ENCODE data around the gene GABRP.

DNA sequence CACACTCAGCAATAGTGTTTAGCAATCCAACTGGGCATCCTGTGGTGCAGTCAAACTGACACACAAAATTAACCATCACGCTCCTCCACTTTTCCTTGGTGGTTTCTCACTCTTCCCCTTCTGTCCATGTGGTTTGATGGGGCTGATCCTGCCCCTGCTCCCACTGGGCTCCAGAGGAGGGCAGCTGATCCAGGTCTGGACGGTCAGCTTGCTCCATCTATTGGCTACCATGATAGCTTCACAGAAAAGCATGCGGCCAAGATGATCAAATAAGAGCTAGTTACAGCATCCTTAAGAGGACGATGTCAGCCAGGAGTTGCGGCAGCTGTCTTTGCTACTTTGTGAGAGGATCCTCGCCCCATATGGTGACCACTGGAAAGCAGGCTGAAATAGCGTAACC is 48.7 kb downstream of the GABRP start:
- TF ChIP-seq, protein P1, sequence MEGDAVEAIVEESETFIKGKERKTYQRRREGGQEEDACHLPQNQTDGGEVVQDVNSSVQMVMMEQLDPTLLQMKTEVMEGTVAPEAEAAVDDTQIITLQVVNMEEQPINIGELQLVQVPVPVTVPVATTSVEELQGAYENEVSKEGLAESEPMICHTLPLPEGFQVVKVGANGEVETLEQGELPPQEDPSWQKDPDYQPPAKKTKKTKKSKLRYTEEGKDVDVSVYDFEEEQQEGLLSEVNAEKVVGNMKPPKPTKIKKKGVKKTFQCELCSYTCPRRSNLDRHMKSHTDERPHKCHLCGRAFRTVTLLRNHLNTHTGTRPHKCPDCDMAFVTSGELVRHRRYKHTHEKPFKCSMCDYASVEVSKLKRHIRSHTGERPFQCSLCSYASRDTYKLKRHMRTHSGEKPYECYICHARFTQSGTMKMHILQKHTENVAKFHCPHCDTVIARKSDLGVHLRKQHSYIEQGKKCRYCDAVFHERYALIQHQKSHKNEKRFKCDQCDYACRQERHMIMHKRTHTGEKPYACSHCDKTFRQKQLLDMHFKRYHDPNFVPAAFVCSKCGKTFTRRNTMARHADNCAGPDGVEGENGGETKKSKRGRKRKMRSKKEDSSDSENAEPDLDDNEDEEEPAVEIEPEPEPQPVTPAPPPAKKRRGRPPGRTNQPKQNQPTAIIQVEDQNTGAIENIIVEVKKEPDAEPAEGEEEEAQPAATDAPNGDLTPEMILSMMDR (optimal IDR thresholded peaks at IDR 0.05 in 1 of 3, IDR thresholded peaks at IDR 0.05 in 1 of 3, conservative IDR thresholded peaks at IDR 0.05 in 1 of 3; ENCODE audit: extremely low read depth in 1 of 3, insufficient read depth in 2 of 3, low read length in 3 of 3) = no peak
- no peak for TF ChIP-seq EZH2 (IDR thresholded peaks at IDR 0.05; ENCODE audit: low read length)
